ENCODE results near the gene METTL16. TPM values are rescaled to one million over a fixed set of nuclear protein-coding genes. Genes with fewer than 3 reads are reported as not detected.

METTL16 gene
- total and polyA plus RNA-seq, 10 donors = 17.1 to 38.2 (median 27.8) TPM

DNA sequence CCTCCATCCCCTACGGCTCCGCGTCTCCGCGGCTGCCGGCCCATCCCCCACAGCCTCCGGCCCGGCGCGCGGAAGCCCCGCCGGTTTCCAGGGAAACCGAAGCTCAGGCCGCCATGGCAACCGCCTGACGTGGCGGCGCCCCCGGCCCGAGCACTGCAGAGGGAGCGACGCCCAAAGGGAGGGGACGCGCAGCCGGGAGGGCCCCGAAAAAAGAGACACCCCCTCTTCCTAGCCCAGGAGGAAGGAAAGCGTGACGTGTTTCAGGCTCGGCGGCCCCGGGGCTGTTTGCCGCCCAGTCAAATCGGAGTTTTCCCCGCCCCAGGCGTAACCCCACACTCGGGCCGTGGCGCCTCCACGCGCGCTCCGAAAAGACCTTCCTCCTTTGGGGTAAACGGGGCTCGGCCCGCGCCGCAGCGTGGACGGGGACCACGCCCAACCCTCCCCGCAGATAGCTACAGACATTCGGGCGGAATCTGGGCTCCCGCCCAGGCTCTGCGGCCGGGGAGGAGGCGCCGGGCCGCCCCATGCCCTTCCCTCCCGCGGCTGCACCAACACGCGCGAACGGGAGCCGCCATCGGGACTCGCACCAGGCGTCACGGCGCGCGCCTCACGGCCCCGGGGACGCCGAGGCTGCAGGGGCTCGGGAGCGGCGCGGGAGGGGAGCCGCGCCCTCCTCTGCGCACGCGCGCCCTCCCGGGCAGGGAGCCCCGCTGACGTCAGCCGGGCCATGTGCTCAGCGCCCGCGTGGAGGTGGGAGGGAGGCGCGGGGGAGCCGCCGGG is 118.3 kb downstream of the METTL16 start:
- H3K27ac ChIP-seq = peak overlapping the region; percentile 85 to 100 (median 98)
- peaks cover 59 to 86% (median 70%) of the 10 kb centered on the region in 6 donors for H3K4me1 ChIP-seq
- DNase-seq = peak; percentile 98
- 0 to 1% (median 0%) methylated on average over 22 to 99 of the region's 99 CpGs for WGBS, 5 donors
- no peaks in the 10 kb centered on the region for H3K9me3 ChIP-seq
- TF ChIP-seq POLR2AphosphoS5 (IDR thresholded peaks at IDR 0.05) (peak; percentile 67 to 82 (median 79)), POLR2A (IDR thresholded peaks at IDR 0.05) (peak in 1 of 3 donors; percentile 55)
- TF ChIP-seq, protein P1, sequence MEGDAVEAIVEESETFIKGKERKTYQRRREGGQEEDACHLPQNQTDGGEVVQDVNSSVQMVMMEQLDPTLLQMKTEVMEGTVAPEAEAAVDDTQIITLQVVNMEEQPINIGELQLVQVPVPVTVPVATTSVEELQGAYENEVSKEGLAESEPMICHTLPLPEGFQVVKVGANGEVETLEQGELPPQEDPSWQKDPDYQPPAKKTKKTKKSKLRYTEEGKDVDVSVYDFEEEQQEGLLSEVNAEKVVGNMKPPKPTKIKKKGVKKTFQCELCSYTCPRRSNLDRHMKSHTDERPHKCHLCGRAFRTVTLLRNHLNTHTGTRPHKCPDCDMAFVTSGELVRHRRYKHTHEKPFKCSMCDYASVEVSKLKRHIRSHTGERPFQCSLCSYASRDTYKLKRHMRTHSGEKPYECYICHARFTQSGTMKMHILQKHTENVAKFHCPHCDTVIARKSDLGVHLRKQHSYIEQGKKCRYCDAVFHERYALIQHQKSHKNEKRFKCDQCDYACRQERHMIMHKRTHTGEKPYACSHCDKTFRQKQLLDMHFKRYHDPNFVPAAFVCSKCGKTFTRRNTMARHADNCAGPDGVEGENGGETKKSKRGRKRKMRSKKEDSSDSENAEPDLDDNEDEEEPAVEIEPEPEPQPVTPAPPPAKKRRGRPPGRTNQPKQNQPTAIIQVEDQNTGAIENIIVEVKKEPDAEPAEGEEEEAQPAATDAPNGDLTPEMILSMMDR (IDR thresholded peaks at IDR 0.05 in 8 of 11, conservative IDR thresholded peaks at IDR 0.05 in 3 of 11) = no peak
- peaks cover 0 to 25% (median under 1%) of the 10 kb centered on the region in 6 donors for H3K36me3 ChIP-seq
- intact Hi-C loops (cut with DNase I; ENCODE audit: low total_unique reads) = no loop called here
- H3K27me3 ChIP-seq (replicated peaks in 1 of 7) = no peaks in the 10 kb centered on the region
- peak overlapping the region; percentile 73 to 98 (median 96) for H3K4me3 ChIP-seq

DNA sequence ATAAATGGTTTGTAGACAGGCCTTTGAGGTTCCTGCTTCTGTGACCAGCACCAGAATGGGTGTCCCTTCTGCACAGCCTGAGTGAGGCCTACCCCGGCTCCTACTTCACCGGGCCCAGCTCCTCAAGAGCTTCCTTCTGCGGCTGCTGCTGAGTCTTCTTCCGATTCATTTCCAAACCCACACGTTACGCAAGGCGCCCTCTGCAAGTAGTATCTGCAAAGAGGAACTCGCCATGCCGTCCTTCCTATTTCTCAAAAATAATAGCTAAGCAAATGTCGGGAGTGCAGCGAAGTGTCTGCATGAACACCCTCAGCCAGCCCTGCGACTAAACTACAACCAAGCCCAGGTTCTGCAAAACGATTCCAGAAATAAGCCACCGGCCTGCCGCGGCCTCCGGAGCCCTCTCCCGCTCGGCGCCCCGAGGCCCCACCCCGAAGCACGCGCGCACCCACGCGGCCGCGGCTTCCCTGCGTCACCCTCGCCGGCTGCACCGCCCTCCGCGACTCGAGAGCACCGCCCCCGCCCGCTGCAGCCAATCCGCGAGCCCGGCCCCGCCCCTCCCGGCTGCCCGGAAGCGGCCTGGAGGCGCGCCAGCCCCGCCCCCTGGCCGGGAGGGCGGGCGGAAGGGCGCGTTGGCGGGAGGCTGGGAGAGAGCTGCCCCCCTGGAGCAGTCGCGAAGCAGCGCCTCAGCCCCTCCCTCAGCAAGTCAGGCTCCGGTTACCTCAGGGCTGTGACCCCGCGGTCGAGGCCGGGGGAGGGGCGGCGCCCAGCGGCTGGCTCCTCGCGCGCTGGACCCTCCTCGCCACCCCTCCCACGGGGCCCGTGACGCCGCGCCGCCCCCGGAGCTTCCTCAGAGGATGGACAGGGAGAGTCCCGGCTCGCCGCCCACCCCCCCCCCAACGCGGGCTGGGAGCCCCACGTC is 119.2 kb downstream of the METTL16 start:
- Histone ChIP-seq H3K9me3 (no peaks in the 10 kb centered on the region), H3K27ac (peak overlapping the region; percentile 85 to 100 (median 98)), H3K4me1 (peaks cover 51 to 83% (median 62%) of the 10 kb centered on the region in 6 donors), H3K4me3 (peak overlapping the region; percentile 73 to 98 (median 96)), H3K27me3 (replicated peaks in 1 of 7) (no peaks in the 10 kb centered on the region), H3K36me3 (peaks cover 0 to 34% (median 8%) of the 10 kb centered on the region in 6 donors)
- intact Hi-C loops (cut with DNase I; ENCODE audit: low total_unique reads) = no loop called here
- 0 to 1% (median 1%) methylated on average over 9 to 83 of the region's 83 CpGs for WGBS, 5 donors
- TF ChIP-seq POLR2A (IDR thresholded peaks at IDR 0.05) (peak in 1 of 3 donors; percentile 7), POLR2AphosphoS5 (IDR thresholded peaks at IDR 0.05) (peak; percentile 73 to 90 (median 81))
- TF ChIP-seq, protein P1 (IDR thresholded peaks at IDR 0.05 in 8 of 11, conservative IDR thresholded peaks at IDR 0.05 in 3 of 11) = peak in 1 of 11 experiments; percentile 18
- DNase-seq = peak; percentile 99

DNA sequence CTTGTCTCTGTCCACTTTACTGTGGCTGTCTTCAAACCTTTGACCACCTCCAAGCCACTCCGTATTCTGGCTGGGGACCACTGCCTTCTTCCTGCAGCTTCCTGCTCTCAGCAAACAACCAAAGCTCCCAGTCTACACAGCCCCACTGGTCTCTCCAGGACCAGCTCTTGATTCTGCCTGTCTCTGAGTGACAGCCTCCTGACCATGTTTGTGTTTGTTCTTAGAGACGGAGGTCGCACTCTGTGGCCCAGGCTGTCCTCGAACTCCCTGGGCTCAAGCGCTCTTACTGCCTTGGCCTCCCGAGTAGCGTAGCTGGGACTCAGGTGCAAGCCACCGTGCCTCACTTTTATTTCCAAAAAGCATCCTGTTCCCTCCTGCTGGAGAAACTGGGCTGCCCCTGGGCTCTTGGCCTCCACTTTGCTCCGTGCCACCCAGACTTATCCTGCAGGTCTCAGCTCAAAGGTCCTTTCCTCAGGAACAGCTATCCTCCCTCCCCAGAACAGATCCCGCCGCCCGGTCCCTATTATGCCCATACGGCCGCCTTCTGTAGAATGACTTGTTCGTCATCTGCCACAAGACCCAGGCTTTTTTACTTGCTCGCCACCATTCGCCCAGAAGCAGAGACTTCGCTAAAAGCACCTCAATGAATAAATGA is 120.0 kb downstream of the METTL16 start:
- peak overlapping the region in 7 of 8 donors; percentile 73 to 98 (median 97) for H3K4me3 ChIP-seq
- peaks cover 4 to 42% (median 16%) of the 10 kb centered on the region in 6 donors for H3K36me3 ChIP-seq
- no peaks in the 10 kb centered on the region for H3K27me3 ChIP-seq (replicated peaks in 1 of 7)
- H3K27ac ChIP-seq = peak overlapping the region; percentile 76 to 100 (median 98)
- peak; percentile 86 for DNase-seq
- intact Hi-C loops (cut with DNase I; ENCODE audit: low total_unique reads) = no loop called here
- H3K9me3 ChIP-seq = no peaks in the 10 kb centered on the region
- H3K4me1 ChIP-seq = peaks cover 44 to 79% (median 54%) of the 10 kb centered on the region in 6 donors
- WGBS, 5 donors = 41 to 58% (median 49%) methylated on average over 18 of the region's 18 CpGs
- TF ChIP-seq POLR2AphosphoS5 (IDR thresholded peaks at IDR 0.05) (peak in 1 of 3 donors; percentile 4), POLR2A (IDR thresholded peaks at IDR 0.05) (no peak)
- TF ChIP-seq, protein P1 (IDR thresholded peaks at IDR 0.05 in 8 of 11, conservative IDR thresholded peaks at IDR 0.05 in 3 of 11) = no peak
